ENCODE data around the gene YAP1.

Gene YAP1

GRCh38 chr11:102208835-102209234 lies 98.6 kb downstream of the YAP1 start:
- Histone ChIP-seq H4K20me1 (ENCODE audit: insufficient read depth, low read length) (no peaks in the 10 kb centered on the region), H3K4me3 (ENCODE audit: low read depth in 1 of 2, low read length in 2 of 2) (no peak overlapping the region), H3K9ac (ENCODE audit: low read depth, low read length) (no peak overlapping the region), H3K36me3 (ENCODE audit: insufficient read depth, low read length) (no peaks in the 10 kb centered on the region), H3K27ac (ENCODE audit: low read length) (no peak overlapping the region), H3K4me2 (ENCODE audit: insufficient read depth, low read length) (no peak overlapping the region), H3K9me3 (ENCODE audit: insufficient read depth, low read length, severe bottlenecking) (no peaks in the 10 kb centered on the region), H3K79me2 (ENCODE audit: insufficient read depth, low read length) (no peaks in the 10 kb centered on the region), H2AFZ (ENCODE audit: low read depth, low read length) (no peak overlapping the region), H3K4me1 (ENCODE audit: insufficient read depth, low read length) (no peaks in the 10 kb centered on the region), H3K27me3 (ENCODE audit: insufficient read depth, low read length, poor library complexity) (no peaks in the 10 kb centered on the region)
- no peak for DNase-seq
- ATAC-seq (ENCODE audit: insufficient read depth, low read depth) = no peak
- TF ChIP-seq CTCF (IDR thresholded peaks at IDR 0.05; ENCODE audit: borderline replicate concordance, extremely low read depth, low read length, poor library complexity, severe bottlenecking) = no peak
- no peak for TF ChIP-seq EZH2 (IDR thresholded peaks at IDR 0.05; ENCODE audit: borderline replicate concordance, low read depth, low read length, severe bottlenecking)

- Histone ChIP-seq H3K9me3 (ENCODE audit: insufficient read depth, low read length, severe bottlenecking) (no peaks in the 10 kb centered on the region), H3K27me3 (ENCODE audit: insufficient read depth, low read length, poor library complexity) (peaks cover 4% of the 10 kb centered on the region), H3K9ac (ENCODE audit: low read depth, low read length) (no peak overlapping the region), H3K36me3 (ENCODE audit: insufficient read depth, low read length) (no peaks in the 10 kb centered on the region), H4K20me1 (ENCODE audit: insufficient read depth, low read length) (no peaks in the 10 kb centered on the region), H3K27ac (ENCODE audit: low read length) (no peak overlapping the region), H3K4me2 (ENCODE audit: insufficient read depth, low read length) (no peak overlapping the region), H3K4me3 (ENCODE audit: low read depth in 1 of 2, low read length in 2 of 2) (no peak overlapping the region), H3K79me2 (ENCODE audit: insufficient read depth, low read length) (no peaks in the 10 kb centered on the region), H2AFZ (ENCODE audit: low read depth, low read length) (no peak overlapping the region), H3K4me1 (ENCODE audit: insufficient read depth, low read length) (no peaks in the 10 kb centered on the region)
- DNase-seq (no peak), ATAC-seq (ENCODE audit: insufficient read depth, low read depth) (no peak)
- TF ChIP-seq CTCF (IDR thresholded peaks at IDR 0.05; ENCODE audit: borderline replicate concordance, extremely low read depth, low read length, poor library complexity, severe bottlenecking) (no peak), EZH2 (IDR thresholded peaks at IDR 0.05; ENCODE audit: borderline replicate concordance, low read depth, low read length, severe bottlenecking) (no peak)
These were observed 104.4 kb downstream of the YAP1 start for GRCh38 chr11:102214623-102215022.

DNA sequence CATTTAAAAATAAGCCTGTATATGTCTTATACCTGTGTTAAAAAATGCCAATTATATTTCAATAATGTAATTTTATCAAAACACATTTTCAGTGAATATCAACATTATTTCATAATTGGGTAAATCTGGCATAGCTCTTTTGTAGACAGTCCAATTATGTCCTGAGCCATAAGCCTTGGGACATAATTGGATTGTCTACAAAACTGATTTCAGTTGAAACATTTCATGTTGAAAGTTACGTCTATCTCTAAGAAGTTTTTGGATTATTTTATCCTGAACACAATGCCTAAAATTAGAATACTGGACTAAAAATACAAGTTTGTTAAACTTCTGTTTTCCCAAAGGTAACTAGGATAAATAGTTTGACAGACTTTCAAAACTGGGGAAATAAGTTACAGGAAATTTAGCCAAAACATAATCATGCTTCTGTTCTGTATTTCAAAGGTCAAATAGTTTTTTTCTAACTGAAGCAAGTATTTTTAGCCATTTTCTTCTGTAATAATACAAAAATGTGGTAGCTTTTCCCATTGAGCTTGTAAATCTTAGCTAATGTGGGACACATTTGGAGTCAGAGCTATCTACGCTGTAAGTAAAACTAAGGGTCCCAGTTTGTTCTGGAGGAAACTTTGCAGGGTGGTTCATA lies 106.3 kb downstream of the YAP1 start:
- Histone ChIP-seq H3K79me2 (ENCODE audit: insufficient read depth, low read length) (no peaks in the 10 kb centered on the region), H3K27ac (ENCODE audit: low read length) (no peak overlapping the region), H3K4me1 (ENCODE audit: insufficient read depth, low read length) (no peaks in the 10 kb centered on the region), H3K4me2 (ENCODE audit: insufficient read depth, low read length) (no peak overlapping the region), H3K9ac (ENCODE audit: low read depth, low read length) (no peak overlapping the region), H3K4me3 (ENCODE audit: low read depth in 1 of 2, low read length in 2 of 2) (no peak overlapping the region), H4K20me1 (ENCODE audit: insufficient read depth, low read length) (no peaks in the 10 kb centered on the region), H3K36me3 (ENCODE audit: insufficient read depth, low read length) (no peaks in the 10 kb centered on the region), H2AFZ (ENCODE audit: low read depth, low read length) (no peak overlapping the region), H3K27me3 (ENCODE audit: insufficient read depth, low read length, poor library complexity) (peaks cover 4% of the 10 kb centered on the region), H3K9me3 (ENCODE audit: insufficient read depth, low read length, severe bottlenecking) (no peaks in the 10 kb centered on the region)
- no peak for TF ChIP-seq CTCF (IDR thresholded peaks at IDR 0.05; ENCODE audit: borderline replicate concordance, extremely low read depth, low read length, poor library complexity, severe bottlenecking)
- TF ChIP-seq EZH2 (IDR thresholded peaks at IDR 0.05; ENCODE audit: borderline replicate concordance, low read depth, low read length, severe bottlenecking) = no peak
- no peak for ATAC-seq (ENCODE audit: insufficient read depth, low read depth)
- DNase-seq = no peak

All from DND-41 (cell line).